AG04449 (cell line): ENCODE measurements around the gene CRIM1.

Experiments
- CTCF ChIA-PET: fragments of 350-600 bp; formaldehyde crosslinking; extraction: SDS; loops from one replicate; lab custom pipeline; 2021; ENCODE audit warnings: antibody characterized with exemption; lab: Yijun Ruan, JAX
- POLR2A ChIA-PET: fragments of 400-600, 350-600 bp; formaldehyde crosslinking; extraction: SDS; loops from one replicate; lab custom pipeline; 2020; ENCODE audit warnings: antibody characterized with exemption, inconsistent platforms; lab: Yijun Ruan, JAX
- DNase-seq: peaks from one replicate; pipeline ENCODE4 v3.0.0-alpha.2; 2010; ENCODE audit warnings: low read depth, low spot score
- H3K4me3 ChIP-seq: 2 replicates; pipeline ENCODE4 v1.5.1; 2011; ENCODE audit warnings: low read depth, mild to moderate bottlenecking, control low read depth, low read length
- TF ChIP-seq, protein P1 (sequence below): IDR thresholded peaks from one replicate; pipeline ENCODE4 v1.5.1; 2011; ENCODE audit warnings: mild to moderate bottlenecking, moderate library complexity, low read length, control low read depth, inconsistent platforms; ENCODE audit not compliant: insufficient read depth; ENCODE audit errors: missing control alignments

CRIM1 gene

DNA sequence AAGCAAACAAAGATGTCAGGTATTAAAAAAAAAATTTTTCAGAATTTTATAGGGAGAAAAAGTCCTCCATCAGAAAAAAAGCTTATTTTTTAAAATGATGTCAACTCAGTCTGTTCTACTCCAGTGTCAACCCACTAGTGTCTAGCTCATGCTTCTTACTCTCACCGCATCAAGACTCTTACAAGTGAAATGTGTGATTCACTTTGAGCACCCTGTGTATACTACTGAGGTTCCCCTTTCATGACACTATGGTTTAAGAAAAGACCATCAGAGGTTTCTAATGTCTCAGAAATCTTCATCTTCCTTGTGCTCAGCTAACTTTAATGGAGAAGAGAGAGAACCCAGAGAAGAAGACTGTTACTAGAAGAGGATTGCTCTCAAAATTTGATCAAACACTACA, 199.0 kb downstream of the CRIM1 start:
- POLR2A ChIA-PET: interaction anchor here (0.7 kb wide), 1 partner anchor 109 kb away, joined by 3 read pairs; no protein-coding TSS in a partner anchor
- H3K4me3 ChIP-seq: no peak overlapping the region
- CTCF ChIA-PET: interaction anchor here (0.7 to 3.8 kb wide), 5 partner anchors 11 to 202 kb away, joined by 3 to 18 read pairs (median 9); no protein-coding TSS in a partner anchor
- TF ChIP-seq, protein P1, sequence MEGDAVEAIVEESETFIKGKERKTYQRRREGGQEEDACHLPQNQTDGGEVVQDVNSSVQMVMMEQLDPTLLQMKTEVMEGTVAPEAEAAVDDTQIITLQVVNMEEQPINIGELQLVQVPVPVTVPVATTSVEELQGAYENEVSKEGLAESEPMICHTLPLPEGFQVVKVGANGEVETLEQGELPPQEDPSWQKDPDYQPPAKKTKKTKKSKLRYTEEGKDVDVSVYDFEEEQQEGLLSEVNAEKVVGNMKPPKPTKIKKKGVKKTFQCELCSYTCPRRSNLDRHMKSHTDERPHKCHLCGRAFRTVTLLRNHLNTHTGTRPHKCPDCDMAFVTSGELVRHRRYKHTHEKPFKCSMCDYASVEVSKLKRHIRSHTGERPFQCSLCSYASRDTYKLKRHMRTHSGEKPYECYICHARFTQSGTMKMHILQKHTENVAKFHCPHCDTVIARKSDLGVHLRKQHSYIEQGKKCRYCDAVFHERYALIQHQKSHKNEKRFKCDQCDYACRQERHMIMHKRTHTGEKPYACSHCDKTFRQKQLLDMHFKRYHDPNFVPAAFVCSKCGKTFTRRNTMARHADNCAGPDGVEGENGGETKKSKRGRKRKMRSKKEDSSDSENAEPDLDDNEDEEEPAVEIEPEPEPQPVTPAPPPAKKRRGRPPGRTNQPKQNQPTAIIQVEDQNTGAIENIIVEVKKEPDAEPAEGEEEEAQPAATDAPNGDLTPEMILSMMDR: no peak
- DNase-seq: no peak

DNA sequence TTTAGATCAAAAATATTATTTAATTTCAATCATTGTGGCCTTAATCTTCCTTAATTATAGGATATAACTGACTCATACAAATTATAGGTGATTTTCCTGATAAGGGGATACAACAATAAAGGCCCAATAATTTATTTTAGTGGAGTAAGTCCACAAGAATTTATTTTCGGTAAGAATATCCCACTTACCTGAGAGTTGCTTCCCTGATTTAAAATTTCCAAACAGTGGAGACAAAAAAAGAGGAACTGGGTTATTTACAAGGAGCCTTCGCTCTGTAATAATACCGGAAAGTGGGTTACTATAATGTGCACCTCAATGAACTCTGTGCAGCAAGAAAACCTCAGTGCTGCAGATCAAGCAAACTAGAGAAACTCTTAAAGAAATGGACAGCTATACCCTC, 200.2 kb downstream of the CRIM1 start:
- no peak for DNase-seq
- ChIA-PET CTCF (interaction anchor here (0.9 to 3.8 kb wide), 5 partner anchors 10 to 203 kb away, joined by 3 to 18 read pairs (median 10); no protein-coding TSS in a partner anchor), POLR2A (interaction anchor here (0.7 kb wide), 1 partner anchor 10 kb away, joined by 4 read pairs; no protein-coding TSS in a partner anchor)
- H3K4me3 ChIP-seq: no peak overlapping the region
- TF ChIP-seq, protein P1: no peak

DNA sequence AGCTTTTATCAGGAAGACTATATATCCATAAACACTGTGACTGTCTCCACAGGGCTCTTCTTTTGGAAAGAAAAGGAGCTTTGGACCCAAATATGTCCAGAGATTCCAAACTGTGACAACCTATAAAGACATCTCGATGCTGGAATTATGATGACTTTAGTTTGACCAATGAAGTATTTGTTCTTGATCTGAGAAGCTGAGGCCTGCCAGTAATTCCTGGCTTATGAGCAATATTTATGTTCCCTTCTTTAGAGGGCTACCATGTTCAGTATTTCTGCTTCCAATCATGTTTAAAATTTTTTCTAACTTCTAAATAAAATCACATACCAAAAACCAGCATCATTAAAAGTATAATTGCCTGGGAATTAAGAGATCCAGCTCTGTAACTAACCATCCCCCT, 201.3 kb downstream of the CRIM1 start:
- TF ChIP-seq, protein P1: no peak
- ChIA-PET POLR2A (interaction anchor here (0.6 to 0.9 kb wide), 3 partner anchors 107 to 201 kb away, joined by 3 to 4 read pairs (median 4); partner anchors contain the start of gene CRIM1), CTCF (interaction anchor here (0.6 to 3.8 kb wide), 8 partner anchors 11 to 229 kb away, joined by 3 to 18 read pairs (median 5); no protein-coding TSS in a partner anchor)
- peak; percentile 71 for DNase-seq
- no peak overlapping the region for H3K4me3 ChIP-seq

DNA sequence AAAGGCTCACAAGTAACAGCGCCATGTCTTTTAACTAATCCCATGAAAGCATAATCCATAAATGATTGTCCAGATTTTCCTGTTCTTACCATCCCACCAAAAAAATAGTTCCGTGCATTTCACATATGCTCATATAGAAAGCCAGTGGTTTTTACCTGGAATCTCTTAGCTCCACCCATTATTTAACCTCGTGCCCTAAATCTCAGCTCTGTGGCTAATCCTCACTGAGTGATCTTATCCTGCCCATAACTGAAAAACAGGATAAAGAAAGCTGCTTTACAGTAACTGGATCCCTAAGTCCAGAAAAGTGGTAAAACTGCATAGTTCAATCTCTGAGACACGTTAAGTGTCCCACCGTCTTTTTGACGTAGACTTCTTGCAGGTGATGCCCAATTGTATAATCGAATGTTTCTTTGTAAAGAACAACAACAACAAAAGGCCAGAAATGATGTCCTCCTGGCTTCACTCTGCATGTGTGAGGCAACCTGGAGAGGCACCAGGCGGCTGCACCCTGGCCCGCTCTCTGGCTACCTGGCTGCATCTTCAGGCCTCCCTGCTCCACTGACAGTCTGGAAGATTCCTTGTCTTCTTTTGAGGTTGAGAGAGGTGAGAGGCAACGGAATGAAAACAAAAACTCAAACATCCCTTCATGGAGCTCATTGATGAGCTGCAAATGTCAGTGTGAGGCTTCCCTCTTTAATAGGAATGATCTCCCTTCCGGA, 203.8 kb downstream of the CRIM1 start:
- CTCF ChIA-PET: interaction anchor here (1.4 to 3.3 kb wide), 2 partner anchors 105 to 200 kb away, joined by 3 to 18 read pairs; no protein-coding TSS in a partner anchor
- TF ChIP-seq, protein P1: no peak
- no peak overlapping the region for H3K4me3 ChIP-seq
- DNase-seq: no peak
- POLR2A ChIA-PET: no interaction called here

DNA sequence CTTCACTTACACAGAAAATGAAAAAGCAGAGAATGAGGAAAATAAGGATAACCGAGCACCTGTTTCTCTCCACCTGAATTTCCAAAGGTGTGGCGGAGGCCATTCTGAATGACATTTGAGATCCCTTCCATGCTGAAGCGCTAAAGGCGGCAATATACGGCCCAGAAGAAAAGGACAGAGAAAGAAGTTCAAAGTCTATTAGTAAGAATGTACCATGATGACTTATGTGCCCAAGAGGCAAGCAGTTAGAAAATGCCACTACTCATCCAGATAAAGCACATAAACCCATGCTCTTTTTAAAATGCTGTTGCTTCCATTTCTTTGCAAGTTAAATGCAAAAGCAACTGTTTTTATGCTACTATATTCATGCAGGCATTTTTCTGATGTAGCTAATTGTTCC, 205.1 kb downstream of the CRIM1 start:
- TF ChIP-seq, protein P1: no peak
- no peak for DNase-seq
- ChIA-PET POLR2A (no interaction called here), CTCF (interaction anchor here (1.4 to 3.3 kb wide), 2 partner anchors 104 to 201 kb away, joined by 3 to 18 read pairs; no protein-coding TSS in a partner anchor)
- H3K4me3 ChIP-seq: no peak overlapping the region
